DMS153 treated with DMSO at 0.1 percent for 48 hours (cell line): ENCODE data around the gene YY2.
"Not testable (repeated sequence)": the region's sequence is repeated elsewhere in the genome, so short reads cannot be mapped to it uniquely, and the experiment has no call there.

Experiments used
- DNase-seq: peaks from one replicate; lab custom pipeline; 2025; ENCODE audit not compliant: unreplicated experiment; lab: John Stamatoyannopoulos, UW

Gene YY2

DNA sequence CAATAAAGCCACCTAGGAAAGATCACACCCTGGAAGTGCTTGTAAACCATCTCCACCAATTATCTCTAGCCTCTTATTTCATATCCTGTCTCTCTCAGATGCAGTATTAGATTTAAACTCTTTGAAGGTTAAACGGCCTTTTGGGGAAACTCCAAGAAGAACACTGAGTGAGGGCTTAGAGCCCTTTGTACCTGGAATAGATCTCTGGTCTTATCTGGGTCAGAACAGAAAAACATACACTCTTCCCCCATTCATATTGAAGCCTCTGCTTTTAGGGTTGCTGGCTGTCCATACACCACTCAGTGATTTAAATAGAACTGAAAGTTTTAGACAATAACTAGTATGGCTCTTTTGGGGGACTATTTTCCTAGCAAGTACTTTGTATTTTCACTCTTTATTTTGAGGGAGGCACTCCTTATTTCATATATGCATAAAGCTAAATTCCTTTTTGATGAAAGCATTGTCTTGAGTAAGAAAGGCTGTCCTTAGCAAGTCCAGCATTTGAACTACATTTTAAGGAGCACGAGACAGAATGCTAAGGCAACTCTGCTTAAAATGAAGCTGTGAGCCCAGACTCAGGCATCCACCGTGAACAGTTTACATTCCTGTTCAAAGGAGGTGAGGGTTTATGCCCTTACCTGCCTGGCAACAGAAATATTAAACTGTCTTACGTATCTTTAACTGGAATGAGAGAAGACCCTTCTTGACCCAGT is 17.4 kb downstream of the YY2 start:
- no peak for DNase-seq

DNA sequence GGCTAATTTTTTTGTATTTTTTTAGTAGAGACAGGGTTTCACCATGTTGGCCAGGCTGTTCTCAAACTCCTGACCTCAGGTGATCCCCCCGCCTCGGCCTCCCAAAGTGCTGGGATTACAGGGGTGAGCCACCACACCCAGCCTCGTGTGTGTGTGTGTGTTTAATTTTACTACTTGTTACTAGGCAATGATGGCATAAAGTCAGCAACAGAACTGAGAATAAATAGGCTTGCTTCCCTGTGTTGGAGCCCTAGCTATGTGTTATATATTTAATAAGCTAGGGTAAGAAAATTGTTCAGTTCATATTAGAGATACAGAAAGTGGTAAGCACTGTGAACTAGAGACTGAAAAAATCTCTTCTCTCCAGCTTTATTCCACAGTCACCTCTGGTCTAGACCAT is 18.4 kb downstream of the YY2 start:
- not testable (repeated sequence) for DNase-seq

DNA sequence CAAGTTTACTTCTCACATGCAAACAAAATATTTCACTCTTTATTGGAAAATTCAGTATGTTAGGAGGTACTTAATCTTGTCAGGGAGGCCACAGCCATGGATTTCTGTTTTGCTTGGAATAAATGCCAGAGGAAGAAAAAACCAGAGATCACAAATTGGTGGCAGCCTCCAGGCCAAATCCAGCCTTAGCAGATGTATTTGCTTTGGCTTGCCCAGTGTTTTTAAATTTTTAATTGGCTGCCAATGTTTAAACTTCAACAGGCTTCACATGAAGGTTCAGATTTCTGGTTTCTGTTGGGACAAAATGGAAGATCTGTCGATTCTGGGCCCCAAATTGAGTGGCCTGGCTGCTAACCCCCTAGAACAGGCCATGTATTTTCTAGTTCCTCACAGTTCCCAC is 19.2 kb downstream of the YY2 start:
- no peak for DNase-seq

DNA sequence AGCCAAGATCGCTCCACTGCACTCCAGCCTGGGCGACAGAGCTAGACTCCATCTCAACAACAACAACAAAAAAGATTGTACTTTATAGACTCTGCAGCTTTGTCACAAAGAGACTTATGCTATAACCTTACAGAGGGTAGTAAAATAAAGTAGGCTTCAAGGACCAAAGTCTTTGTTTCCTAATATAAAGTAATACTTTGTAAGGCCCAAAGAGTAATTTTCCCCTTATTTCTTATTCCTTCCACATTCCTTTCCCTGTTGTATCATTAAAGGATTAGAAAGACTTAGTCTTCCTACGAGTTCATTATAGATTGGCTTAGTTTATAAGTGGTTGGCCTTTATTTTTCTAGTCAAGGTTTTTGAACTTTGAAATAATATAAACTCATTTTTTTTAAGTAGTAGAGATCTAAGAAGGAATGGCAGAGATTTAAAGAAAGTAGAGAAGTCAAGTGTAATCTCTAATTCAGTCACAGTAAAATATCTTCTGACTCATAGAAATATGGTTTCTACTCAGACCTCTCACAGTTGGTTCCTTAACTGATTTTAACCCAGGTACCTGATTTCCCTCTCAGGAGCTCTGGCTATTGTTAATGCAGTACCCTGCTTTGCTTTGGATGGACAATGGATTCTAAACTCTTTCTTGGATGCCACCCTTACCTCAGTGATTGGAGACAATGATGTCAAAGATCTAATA is 26.2 kb downstream of the YY2 start:
- no peak for DNase-seq

DNA sequence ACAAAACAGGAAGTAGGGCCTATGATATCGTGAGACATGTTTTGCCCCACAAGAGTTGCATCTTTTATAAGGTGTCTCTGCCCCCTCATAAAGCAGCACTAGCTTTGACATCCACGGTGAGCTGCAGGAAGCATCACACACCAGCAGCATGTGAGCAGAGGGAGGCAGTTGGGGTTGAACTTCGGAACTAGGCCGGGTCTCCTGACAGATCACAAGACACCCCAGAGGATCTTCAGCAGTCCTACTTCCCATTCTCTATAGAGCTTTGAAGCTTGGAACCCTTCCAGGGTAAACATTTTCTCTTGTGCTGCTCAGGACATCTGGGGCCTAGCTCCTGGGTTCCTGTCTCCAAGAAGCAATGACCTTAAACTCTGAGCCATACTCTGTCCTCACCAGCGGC is 27.5 kb downstream of the YY2 start:
- no peak for DNase-seq

DNA sequence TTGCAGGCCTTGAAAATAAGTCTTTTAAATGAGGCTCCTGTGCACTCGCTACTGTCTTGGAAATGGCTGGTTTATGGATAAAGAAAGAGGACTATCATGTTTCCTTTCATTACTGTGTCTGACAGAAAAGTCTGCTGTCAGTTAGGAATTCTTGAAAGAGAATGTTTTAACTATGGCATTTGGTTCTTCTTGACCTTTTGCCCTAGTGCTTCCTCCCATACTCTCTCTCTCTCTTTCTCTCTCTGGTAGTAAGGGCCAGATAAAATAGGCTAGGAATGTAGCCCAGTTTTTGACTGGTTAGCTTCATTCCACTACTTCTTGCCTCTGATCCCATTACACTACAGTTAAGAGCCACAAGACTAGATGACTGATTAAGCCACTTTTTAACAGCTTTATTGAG is 29.8 kb downstream of the YY2 start:
- no peak for DNase-seq

DNA sequence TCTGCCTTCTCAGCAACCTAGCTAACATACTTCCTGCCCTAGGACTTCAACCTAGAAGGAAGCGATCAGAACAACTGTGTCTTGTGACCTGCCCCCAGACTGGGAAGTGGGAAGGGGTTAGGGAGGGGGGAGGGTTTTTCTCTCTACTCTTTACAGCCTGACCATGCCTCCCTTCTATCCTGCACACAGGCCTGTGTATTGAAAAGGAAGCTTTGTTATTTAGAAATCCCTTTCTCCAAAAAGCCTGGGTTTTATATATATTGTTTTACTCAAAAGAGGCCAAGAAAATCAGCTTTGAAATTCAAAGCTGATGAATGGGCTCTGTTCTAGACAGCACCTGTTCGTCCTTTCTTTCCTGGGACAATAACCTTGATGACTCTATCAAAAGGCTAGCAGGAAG is 49.5 kb downstream of the YY2 start:
- DNase-seq: no peak

DNA sequence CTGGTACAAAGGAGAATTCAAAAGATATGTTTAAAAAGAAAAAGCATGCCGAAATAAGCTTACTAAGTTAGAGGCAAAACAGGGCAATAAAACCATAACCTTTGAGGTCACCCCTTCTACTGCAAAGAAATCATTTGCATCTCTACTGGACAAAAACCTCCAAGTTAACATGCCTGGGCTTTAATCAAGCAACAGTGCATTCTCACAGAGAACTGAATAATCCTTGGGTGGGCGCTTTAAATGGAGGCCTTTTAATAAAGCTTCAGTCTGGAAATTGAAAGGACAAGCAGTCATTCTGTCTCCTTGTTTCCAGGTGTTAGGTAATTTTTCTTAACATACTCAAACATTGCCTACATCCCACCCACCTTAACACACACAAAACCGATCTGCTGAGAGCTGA is 50.2 kb downstream of the YY2 start:
- no peak for DNase-seq

DNA sequence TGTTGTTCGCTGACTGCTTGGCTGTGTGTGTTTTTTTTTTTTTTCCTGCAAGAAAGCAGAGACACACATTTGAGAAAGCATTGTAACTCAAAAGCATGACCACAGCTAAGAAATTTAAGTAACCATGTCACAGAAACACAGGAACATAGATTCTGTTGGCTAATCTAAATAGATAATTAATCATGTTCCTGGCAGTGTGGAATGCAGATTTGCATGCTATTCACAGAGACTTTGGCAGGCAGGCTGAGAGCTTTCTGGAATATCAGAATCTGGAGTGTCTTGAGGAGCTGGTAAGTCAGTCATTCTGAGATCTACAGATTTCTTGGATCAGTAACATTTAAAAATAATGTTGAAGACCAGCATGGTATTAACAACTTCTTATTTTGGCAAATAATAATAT is 51.5 kb downstream of the YY2 start:
- no peak for DNase-seq
